ENCODE data around the gene CHRNA4. TPM values are rescaled to one million over a fixed set of nuclear protein-coding genes. Genes with fewer than 3 reads are reported as not detected.

CHRNA4 gene
- total and polyA plus RNA-seq, 11 donors: 0.06 to 1.5 (median 0.37) TPM; not detected in 5

- peaks cover 0 to 43% (median 18%) of the 10 kb centered on the region in 12 donors for H3K4me1 ChIP-seq
- no peak for ATAC-seq
- WGBS, 4 donors: 88 to 92% (median 90%) methylated on average over 18 to 29 of the region's 29 CpGs
- no peak for TF ChIP-seq POLR2A (IDR thresholded peaks at IDR 0.05)
- TF ChIP-seq CTCF (IDR thresholded peaks at IDR 0.05): no peak
- H3K4me3 ChIP-seq: no peak overlapping the region
- intact Hi-C loops (cut with DNase I): no loop called here
- H3K27ac ChIP-seq: no peak overlapping the region
- H3K36me3 ChIP-seq: no peaks in the 10 kb centered on the region
- peaks cover 0 to 18% (median 0%) of the 10 kb centered on the region in 9 donors for H3K27me3 ChIP-seq
- DNase-seq: peak in 1 of 5 donors; percentile 51
- H3K9me3 ChIP-seq: no peaks in the 10 kb centered on the region
These were observed 12.2 kb downstream of the CHRNA4 start for GRCh38 chr20:63348828-63349515.

- intact Hi-C loops (cut with DNase I): no loop called here
- Histone ChIP-seq H3K27me3 (peaks cover 0 to 24% (median 0%) of the 10 kb centered on the region in 9 donors), H3K9me3 (no peaks in the 10 kb centered on the region), H3K27ac (no peak overlapping the region), H3K4me1 (peaks cover 0 to 44% (median 18%) of the 10 kb centered on the region in 12 donors), H3K4me3 (no peak overlapping the region), H3K36me3 (no peaks in the 10 kb centered on the region)
- no peak for ATAC-seq
- no peak for TF ChIP-seq POLR2A (IDR thresholded peaks at IDR 0.05)
- TF ChIP-seq CTCF (IDR thresholded peaks at IDR 0.05): no peak
- DNase-seq: peak in 1 of 5 donors; percentile 14
- WGBS, 4 donors: 84 to 90% (median 87%) methylated on average over 23 to 46 of the region's 46 CpGs
These were observed 13.0 kb downstream of the CHRNA4 start for GRCh38 chr20:63347950-63348827.

GRCh38 chr20:63347081-63347741, 13.9 kb downstream of the CHRNA4 start:
- H3K9me3 ChIP-seq: no peaks in the 10 kb centered on the region
- peaks cover 0 to 31% (median 0%) of the 10 kb centered on the region in 9 donors for H3K27me3 ChIP-seq
- 79 to 86% (median 82%) methylated on average over 26 to 33 of the region's 33 CpGs for WGBS, 4 donors
- H3K36me3 ChIP-seq: no peaks in the 10 kb centered on the region
- H3K4me1 ChIP-seq: peaks cover 0 to 34% (median 15%) of the 10 kb centered on the region in 12 donors
- intact Hi-C loops (cut with DNase I): no loop called here
- TF ChIP-seq POLR2A (IDR thresholded peaks at IDR 0.05) (no peak), CTCF (IDR thresholded peaks at IDR 0.05) (no peak)
- ATAC-seq: no peak
- peak in 1 of 5 donors; percentile 61 for DNase-seq
- no peak overlapping the region for H3K27ac ChIP-seq
- no peak overlapping the region for H3K4me3 ChIP-seq
